Transverse colon (tissue), 4 donors: ENCODE data around the gene ADAM10.

Experiments
- EP300 ChIP-seq: sonication (generic); formaldehyde crosslinking; IDR thresholded peaks from one replicate; pipeline ENCODE4 v1.6.1; 2017; ENCODE audit warnings: antibody characterized with exemption, low read depth
- POLR2A ChIP-seq: fragments of 450-650 bp; IDR thresholded peaks from one replicate; pipeline ENCODE4 v1.6.1; 2016; ENCODE audit warnings: antibody characterized with exemption, mild to moderate bottlenecking, moderate library complexity
- POLR2AphosphoS5 ChIP-seq, 3 donors: sonication (generic); formaldehyde crosslinking; IDR thresholded peaks; one replicate each; pipeline ENCODE4 v1.6.1; 2016; ENCODE audit warnings: antibody characterized with exemption in 3 of 3
- TF ChIP-seq, protein P1 (sequence below), 5 experiments: fragments of 200-600 bp in 3 of 5; fragments of 450-650 bp in 2 of 5; sonication (generic) in 3 of 5; IDR thresholded peaks; 1 replicate in 2 of 5; 2 replicates in 3 of 5; pipeline ENCODE4 v1.5.1; 2016 to 2017; ENCODE audit warnings: antibody characterized with exemption in 5 of 5, inconsistent platforms in 3 of 5, mild to moderate bottlenecking in 2 of 5, moderate library complexity in 1 of 5

DNA sequence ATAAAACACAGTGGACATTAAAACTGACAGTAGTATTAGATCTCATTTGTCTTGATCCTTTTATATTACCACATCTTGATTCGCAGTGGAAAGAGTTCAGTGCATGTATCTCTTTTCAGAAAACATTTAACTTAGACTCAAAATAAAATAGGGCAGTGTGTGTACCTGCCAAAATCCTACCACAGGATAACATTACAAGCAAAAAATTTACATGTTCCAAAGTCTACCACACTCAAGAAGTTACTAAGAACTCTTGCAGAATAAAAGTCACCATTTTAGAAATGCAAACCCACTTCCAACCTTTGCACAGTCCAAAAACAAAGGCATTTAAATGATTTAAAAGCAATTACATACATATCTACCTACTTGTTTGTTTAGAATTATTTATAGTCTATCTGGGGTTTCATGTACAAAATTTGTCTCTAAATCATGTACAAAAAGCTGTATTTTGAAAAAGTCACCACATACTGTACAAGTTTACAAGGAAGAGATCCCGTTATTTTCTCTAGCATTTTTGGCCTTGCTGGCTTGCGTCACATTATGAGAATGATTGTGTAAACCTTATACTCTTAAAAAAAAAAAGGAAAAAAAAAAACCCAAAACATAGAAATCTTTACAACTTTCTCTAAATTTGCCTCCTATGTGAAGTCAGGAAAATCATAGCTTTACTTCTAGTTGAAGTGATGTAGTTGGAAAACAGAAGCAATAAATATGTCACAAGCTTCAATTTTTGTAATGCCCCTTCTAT, 153.8 kb downstream of the ADAM10 start:
- TF ChIP-seq, protein P1, sequence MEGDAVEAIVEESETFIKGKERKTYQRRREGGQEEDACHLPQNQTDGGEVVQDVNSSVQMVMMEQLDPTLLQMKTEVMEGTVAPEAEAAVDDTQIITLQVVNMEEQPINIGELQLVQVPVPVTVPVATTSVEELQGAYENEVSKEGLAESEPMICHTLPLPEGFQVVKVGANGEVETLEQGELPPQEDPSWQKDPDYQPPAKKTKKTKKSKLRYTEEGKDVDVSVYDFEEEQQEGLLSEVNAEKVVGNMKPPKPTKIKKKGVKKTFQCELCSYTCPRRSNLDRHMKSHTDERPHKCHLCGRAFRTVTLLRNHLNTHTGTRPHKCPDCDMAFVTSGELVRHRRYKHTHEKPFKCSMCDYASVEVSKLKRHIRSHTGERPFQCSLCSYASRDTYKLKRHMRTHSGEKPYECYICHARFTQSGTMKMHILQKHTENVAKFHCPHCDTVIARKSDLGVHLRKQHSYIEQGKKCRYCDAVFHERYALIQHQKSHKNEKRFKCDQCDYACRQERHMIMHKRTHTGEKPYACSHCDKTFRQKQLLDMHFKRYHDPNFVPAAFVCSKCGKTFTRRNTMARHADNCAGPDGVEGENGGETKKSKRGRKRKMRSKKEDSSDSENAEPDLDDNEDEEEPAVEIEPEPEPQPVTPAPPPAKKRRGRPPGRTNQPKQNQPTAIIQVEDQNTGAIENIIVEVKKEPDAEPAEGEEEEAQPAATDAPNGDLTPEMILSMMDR (IDR thresholded peaks at IDR 0.05), result no peak
- TF ChIP-seq POLR2A, result no peak
- TF ChIP-seq EP300, result no peak
- no peak for TF ChIP-seq POLR2AphosphoS5 (IDR thresholded peaks at IDR 0.05)
